Keratinocyte (primary cell): ENCODE results near the gene ALLC. TPM values are rescaled to one million over a fixed set of nuclear protein-coding genes. Genes with fewer than 3 reads are reported as not detected.

ENCODE experiments used
- DNase-seq: peaks from one replicate; pipeline ENCODE4 v3.0.0-alpha.2; 2011; ENCODE audit warnings: low read depth, missing footprints, low spot score
- FAIRE-seq: peaks from 2 replicates; lab custom pipeline; 2011; peaks lifted over from hg19 to GRCh38; lab: Jason Lieb, UNC
- H2AFZ ChIP-seq: 2 replicates; pipeline ENCODE4 v1.6.0; 2012; ENCODE audit warnings: low read length, control low read depth, inconsistent platforms; ENCODE audit not compliant: control insufficient read depth
- H3K27ac ChIP-seq: 2 replicates; pipeline ENCODE4 v1.5.1; 2011; ENCODE audit warnings: low read length; ENCODE audit not compliant: control insufficient read depth, insufficient read depth
- H3K27me3 ChIP-seq: 3 replicates; pipeline ENCODE4 v1.6.0; 2011; ENCODE audit warnings: low read length; ENCODE audit not compliant: control insufficient read depth, insufficient read depth; ENCODE audit errors: extremely low read depth
- H3K36me3 ChIP-seq, 2 experiments: 2 replicates in 1 of 2; 3 replicates in 1 of 2; pipeline ENCODE4 v1.5.1; 2011; ENCODE audit warnings: low read length in 2 of 2, mild to moderate bottlenecking in 1 of 2; ENCODE audit not compliant: control insufficient read depth in 2 of 2, insufficient read depth in 2 of 2; ENCODE audit errors: extremely low read depth in 1 of 2
- H3K4me1 ChIP-seq: 3 replicates; pipeline ENCODE4 v1.5.1; 2011; ENCODE audit warnings: low read length; ENCODE audit not compliant: control insufficient read depth, insufficient read depth; ENCODE audit errors: extremely low read depth
- H3K4me2 ChIP-seq: 3 replicates; pipeline ENCODE4 v1.6.0; 2011; ENCODE audit warnings: low read depth, low read length; ENCODE audit not compliant: control insufficient read depth, insufficient read depth; ENCODE audit errors: extremely low read depth
- H3K4me3 ChIP-seq, 3 experiments: fragments of 200-600 bp in 1 of 3; sonication (generic) in 1 of 3; 2 replicates in 2 of 3; 3 replicates in 1 of 3; pipeline ENCODE4 v1.5.1; 2011 to 2016; ENCODE audit warnings: low read length in 3 of 3, mild to moderate bottlenecking in 3 of 3, control low read depth in 2 of 3, inconsistent platforms in 1 of 3, low read depth in 1 of 3, mixed read lengths in 1 of 3, mixed run types in 1 of 3, moderate library complexity in 1 of 3; ENCODE audit not compliant: control insufficient read depth in 2 of 3, insufficient read depth in 2 of 3; ENCODE audit errors: extremely low read depth in 1 of 3
- H3K79me2 ChIP-seq: 2 replicates; pipeline ENCODE4 v1.6.0; 2012; ENCODE audit warnings: low read length; ENCODE audit not compliant: control insufficient read depth, insufficient read depth
- H3K9ac ChIP-seq: 3 replicates; pipeline ENCODE4 v1.6.0; 2011; ENCODE audit warnings: low read length; ENCODE audit not compliant: control insufficient read depth, insufficient read depth; ENCODE audit errors: extremely low read depth
- H3K9me1 ChIP-seq: 3 replicates; pipeline ENCODE4 v1.6.0; 2011; ENCODE audit warnings: low read length; ENCODE audit not compliant: control insufficient read depth, insufficient read depth; ENCODE audit errors: extremely low read depth
- H3K9me3 ChIP-seq: 2 replicates; pipeline ENCODE4 v1.5.1; 2012; ENCODE audit warnings: low read depth, low read length; ENCODE audit not compliant: control insufficient read depth
- H4K20me1 ChIP-seq: 3 replicates; pipeline ENCODE4 v1.6.0; 2011; ENCODE audit warnings: low read length; ENCODE audit not compliant: control insufficient read depth, insufficient read depth; ENCODE audit errors: extremely low read depth
- CTCF ChIP-seq, 3 experiments: IDR thresholded peaks in 1 of 3; conservative IDR thresholded peaks in 1 of 3; optimal IDR thresholded peaks in 1 of 3; 2 replicates in 2 of 3; 3 replicates in 1 of 3; pipeline versions ENCODE3 to v1.5.1; 2011; ENCODE audit warnings: low read length in 3 of 3, mild to moderate bottlenecking in 3 of 3, moderate library complexity in 2 of 3, control low read depth in 1 of 3, inconsistent platforms in 1 of 3; ENCODE audit not compliant: insufficient read depth in 2 of 3; ENCODE audit errors: extremely low read depth in 1 of 3
- EZH2 ChIP-seq: IDR thresholded peaks from one replicate; pipeline ENCODE4 v1.6.1; 2012; ENCODE audit warnings: inconsistent platforms, mild to moderate bottlenecking, low read length, moderate library complexity
- dilution Hi-C: fragments of 300-500 bp; cut with MboI; formaldehyde crosslinking; loops from one replicate; pipeline ENCODE4 v1.7.0; 2020; ENCODE audit warnings: low sequenced_read_pairs; ENCODE audit not compliant: extremely low pct_ligation_motif_present
- polyA plus RNA-seq, 5 experiments: library from polyadenylated mRNA; depleted of rRNA in 3 of 5; stranded (reverse) in 3 of 5; stranded (forward) in 1 of 5; unstranded in 1 of 5; fragments of >200 nt; gene quantifications; 1 replicate in 1 of 5; 2 replicates in 3 of 5; 3 replicates in 1 of 5; pipeline versions ENCODE4 v1.2.1 to v1.2.3, GENCODE V29; 2011 to 2012; ENCODE audit warnings: missing spikeins in 2 of 5, low read depth in 1 of 5, low replicate concordance in 1 of 5

The ALLC gene
- polyA plus RNA-seq, 1 donor (not counting 4 experiments of a cell fraction or from before 2014, with no cell fraction given) = not detected

- Histone ChIP-seq H3K36me3 (no peaks in the 10 kb centered on the region), H3K4me2 (no peak overlapping the region), H3K9me1 (no peaks in the 10 kb centered on the region), H3K9me3 (peaks cover 2% of the 10 kb centered on the region), H2AFZ (no peak overlapping the region), H3K4me1 (peaks cover 8% of the 10 kb centered on the region), H3K79me2 (no peaks in the 10 kb centered on the region), H3K4me3 (no peak overlapping the region), H3K9ac (no peak overlapping the region), H3K27me3 (peaks cover 7% of the 10 kb centered on the region), H3K27ac (no peak overlapping the region), H4K20me1 (no peaks in the 10 kb centered on the region)
- no peak for DNase-seq
- no peak for FAIRE-seq
- no peak for TF ChIP-seq CTCF (optimal IDR thresholded peaks at IDR 0.05 in 1 of 3, IDR thresholded peaks at IDR 0.05 in 1 of 3, conservative IDR thresholded peaks at IDR 0.05 in 1 of 3; ENCODE audit: extremely low read depth in 1 of 3, insufficient read depth in 2 of 3, low read length in 3 of 3)
- no peak for TF ChIP-seq EZH2
- dilution Hi-C loops = no loop called here
These were observed 1.9 kb upstream of the ALLC start for GRCh38 chr2:3655871-3656761.

GRCh38 chr2:3656762-3657721, 958 bp upstream of the ALLC start:
- TF ChIP-seq EZH2 (no peak), CTCF (optimal IDR thresholded peaks at IDR 0.05 in 1 of 3, IDR thresholded peaks at IDR 0.05 in 1 of 3, conservative IDR thresholded peaks at IDR 0.05 in 1 of 3; ENCODE audit: extremely low read depth in 1 of 3, insufficient read depth in 2 of 3, low read length in 3 of 3) (no peak)
- Histone ChIP-seq H3K79me2 (no peaks in the 10 kb centered on the region), H3K4me3 (no peak overlapping the region), H2AFZ (no peak overlapping the region), H3K27me3 (peaks cover 2% of the 10 kb centered on the region), H3K27ac (no peak overlapping the region), H3K9me3 (peaks cover 2% of the 10 kb centered on the region), H3K9ac (no peak overlapping the region), H3K9me1 (no peaks in the 10 kb centered on the region), H3K4me1 (peaks cover 4% of the 10 kb centered on the region), H3K4me2 (no peak overlapping the region), H4K20me1 (no peaks in the 10 kb centered on the region), H3K36me3 (no peaks in the 10 kb centered on the region)
- FAIRE-seq (no peak), DNase-seq (no peak)
- dilution Hi-C loops = no loop called here
